Fibroblast of pulmonary artery (primary cell): ENCODE data around the gene LSM2.

ENCODE experiments used
- DNase-seq: peaks from one replicate; pipeline ENCODE4 v3.0.0-alpha.2; 2010; ENCODE audit warnings: low read depth
- H3K4me3 ChIP-seq: replicated peaks from 2 replicates; pipeline ENCODE4 v1.5.1; 2011; ENCODE audit warnings: low read depth, mild to moderate bottlenecking, control low read depth, low read length, moderate library complexity
- TF ChIP-seq, protein P1 (sequence below): IDR thresholded peaks from 2 replicates; pipeline ENCODE4 v1.5.1; 2011; ENCODE audit warnings: mild to moderate bottlenecking, control low read depth, low read length, inconsistent platforms; ENCODE audit errors: missing control alignments

The LSM2 gene

GRCh38 chr6:31750411-31751022, 56.2 kb downstream of the LSM2 start:
- TF ChIP-seq, protein P1, sequence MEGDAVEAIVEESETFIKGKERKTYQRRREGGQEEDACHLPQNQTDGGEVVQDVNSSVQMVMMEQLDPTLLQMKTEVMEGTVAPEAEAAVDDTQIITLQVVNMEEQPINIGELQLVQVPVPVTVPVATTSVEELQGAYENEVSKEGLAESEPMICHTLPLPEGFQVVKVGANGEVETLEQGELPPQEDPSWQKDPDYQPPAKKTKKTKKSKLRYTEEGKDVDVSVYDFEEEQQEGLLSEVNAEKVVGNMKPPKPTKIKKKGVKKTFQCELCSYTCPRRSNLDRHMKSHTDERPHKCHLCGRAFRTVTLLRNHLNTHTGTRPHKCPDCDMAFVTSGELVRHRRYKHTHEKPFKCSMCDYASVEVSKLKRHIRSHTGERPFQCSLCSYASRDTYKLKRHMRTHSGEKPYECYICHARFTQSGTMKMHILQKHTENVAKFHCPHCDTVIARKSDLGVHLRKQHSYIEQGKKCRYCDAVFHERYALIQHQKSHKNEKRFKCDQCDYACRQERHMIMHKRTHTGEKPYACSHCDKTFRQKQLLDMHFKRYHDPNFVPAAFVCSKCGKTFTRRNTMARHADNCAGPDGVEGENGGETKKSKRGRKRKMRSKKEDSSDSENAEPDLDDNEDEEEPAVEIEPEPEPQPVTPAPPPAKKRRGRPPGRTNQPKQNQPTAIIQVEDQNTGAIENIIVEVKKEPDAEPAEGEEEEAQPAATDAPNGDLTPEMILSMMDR = no peak
- DNase-seq = no peak
- H3K4me3 ChIP-seq = no peak overlapping the region

- H3K4me3 ChIP-seq = no peak overlapping the region
- TF ChIP-seq, protein P1 = no peak
These were observed 57.3 kb downstream of the LSM2 start for GRCh38 chr6:31749301-31750036.

More at GRCh38 chr6:31749301-31750036, 57.3 kb downstream of the LSM2 start:
- DNase-seq = no peak
